SK-N-SH (cell line): ENCODE results near the gene LGALS3. TPM values are rescaled to one million over a fixed set of nuclear protein-coding genes. Genes with fewer than 3 reads are reported as not detected.

Experiments
- CTCF ChIA-PET: fragments of 300-600, 350-600 bp; formaldehyde crosslinking; extraction: SDS; loops from one replicate; lab custom pipeline; 2021; lab: Yijun Ruan, JAX
- POLR2A ChIA-PET: fragments of 350-600 bp; sonication (Branson Sonifier 250); formaldehyde crosslinking; extraction: SDS; loops from one replicate; lab custom pipeline; 2020; ENCODE audit warnings: antibody characterized with exemption, inconsistent platforms; lab: Yijun Ruan, JAX
- DNase-seq: peaks from one replicate; pipeline ENCODE4 v3.0.0; 2012
- H2AFZ ChIP-seq: fragments of 200-600 bp; sonication (generic); 2 replicates; pipeline ENCODE4 v1.8.1; 2016; ENCODE audit warnings: antibody characterized with exemption, mild to moderate bottlenecking, low read depth
- H3F3A ChIP-seq: fragments of 200-600 bp; sonication (generic); replicated peaks from 2 replicates; pipeline ENCODE3; 2016; ENCODE audit warnings: antibody characterized with exemption, mild to moderate bottlenecking; ENCODE audit not compliant: insufficient read depth
- H3K27ac ChIP-seq, 2 experiments: fragments of 200-500 bp in 1 of 2; fragments of 200-600 bp in 1 of 2; sonication (Bioruptor generic) in 1 of 2; sonication (generic), shearing (Covaris generic) in 1 of 2; 2 replicates each; pipeline versions ENCODE4 v1.5.1 to v1.6.1; 2014 to 2016; ENCODE audit warnings: low read depth in 2 of 2, inconsistent platforms in 1 of 2, low read length in 1 of 2, mild to moderate bottlenecking in 1 of 2, mixed read lengths in 1 of 2
- H3K27me3 ChIP-seq: fragments of 200-600 bp; sonication (generic), shearing (Covaris generic); 2 replicates; pipeline ENCODE4 v1.6.1; 2016; ENCODE audit warnings: mixed run types; ENCODE audit not compliant: insufficient read depth
- H3K36me3 ChIP-seq, 2 experiments: fragments of 200-500 bp in 1 of 2; fragments of 200-600 bp in 1 of 2; sonication (Bioruptor generic) in 1 of 2; sonication (generic) in 1 of 2; replicated peaks in 1 of 2; 2 replicates each; pipeline versions ENCODE3 to v1.5.1; 2014 to 2016; ENCODE audit warnings: low read length in 1 of 2, mild to moderate bottlenecking in 1 of 2; ENCODE audit not compliant: insufficient read depth in 2 of 2, control insufficient read depth in 1 of 2
- H3K4me1 ChIP-seq, 2 experiments: fragments of 200-500 bp in 1 of 2; fragments of 200-600 bp in 1 of 2; sonication (Bioruptor generic) in 1 of 2; sonication (generic), shearing (Covaris generic) in 1 of 2; 2 replicates each; pipeline versions ENCODE4 v1.5.1 to v1.6.1; 2014 to 2016; ENCODE audit warnings: low read depth in 1 of 2, low read length in 1 of 2, mixed run types in 1 of 2; ENCODE audit not compliant: insufficient read depth in 2 of 2, control insufficient read depth in 1 of 2
- H3K4me2 ChIP-seq: fragments of 200-600 bp; sonication (generic), shearing (Covaris generic); 2 replicates; pipeline ENCODE4 v1.6.1; 2017; ENCODE audit warnings: mixed run types
- H3K4me3 ChIP-seq, 2 experiments: fragments of 200-500 bp in 1 of 2; fragments of 200-600 bp in 1 of 2; sonication (Bioruptor generic) in 1 of 2; sonication (generic), shearing (Covaris generic) in 1 of 2; 2 replicates each; pipeline versions ENCODE4 v1.5.1 to v1.8.1; 2014 to 2016; ENCODE audit warnings: low read depth in 2 of 2, inconsistent platforms in 1 of 2, low read length in 1 of 2, mild to moderate bottlenecking in 1 of 2, mixed read lengths in 1 of 2, moderate library complexity in 1 of 2
- H3K79me2 ChIP-seq: fragments of 200-600 bp; sonication (generic); 2 replicates; pipeline ENCODE4 v1.8.1; 2017; ENCODE audit warnings: mild to moderate bottlenecking; ENCODE audit not compliant: insufficient read depth
- H3K9ac ChIP-seq: fragments of 200-600 bp; sonication (generic); 2 replicates; pipeline ENCODE4 v1.6.1; 2017; ENCODE audit warnings: mixed run types
- H3K9me2 ChIP-seq: fragments of 200-600 bp; sonication (generic); 2 replicates; pipeline ENCODE4 v1.6.1; 2017; ENCODE audit warnings: mixed run types
- H3K9me3 ChIP-seq: fragments of 200-600 bp; sonication (generic); 2 replicates; pipeline ENCODE4 v1.6.1; 2017; ENCODE audit warnings: mixed run types, mild to moderate bottlenecking, moderate library complexity
- H4K20me1 ChIP-seq: fragments of 200-600 bp; sonication (generic); 2 replicates; pipeline ENCODE4 v1.6.1; 2017; ENCODE audit warnings: mild to moderate bottlenecking, mixed run types; ENCODE audit not compliant: insufficient read depth
- ELF1 ChIP-seq: IDR thresholded peaks from 2 replicates; pipeline ENCODE4 v1.4.0; 2012
- FOXJ3 ChIP-seq: sonication (generic); formaldehyde crosslinking; IDR thresholded peaks from 2 replicates; pipeline ENCODE4 v1.5.1; 2020; ENCODE audit warnings: mild to moderate bottlenecking, missing genetic modification reagents
- JUND ChIP-seq: IDR thresholded peaks from 2 replicates; pipeline ENCODE4 v1.4.0; 2012
- MEF2A ChIP-seq: IDR thresholded peaks from 2 replicates; pipeline ENCODE4 v1.4.0; 2012; ENCODE audit warnings: low read depth, borderline replicate concordance
- MXI1 ChIP-seq: IDR thresholded peaks from 2 replicates; pipeline ENCODE4 v1.6.1; 2012; ENCODE audit warnings: mild to moderate bottlenecking, low read depth, low read length, improper control_type of control experiment
- NRF1 ChIP-seq: IDR thresholded peaks from 2 replicates; pipeline ENCODE4 v1.6.1; 2012; ENCODE audit warnings: low read depth, mild to moderate bottlenecking, low read length
- POLR2AphosphoS5 ChIP-seq: IDR thresholded peaks from 2 replicates; pipeline ENCODE4 v1.6.1; 2012; ENCODE audit warnings: low read depth, low read length
- RFX5 ChIP-seq: IDR thresholded peaks from 2 replicates; pipeline ENCODE4 v1.6.1; 2012; ENCODE audit warnings: mild to moderate bottlenecking, improper control_type of control experiment, low read length
- SIN3A ChIP-seq: IDR thresholded peaks from 2 replicates; pipeline ENCODE4 v1.6.1; 2012; ENCODE audit warnings: low read depth, mild to moderate bottlenecking, low read length, moderate library complexity, borderline replicate concordance
- SMC3 ChIP-seq: IDR thresholded peaks from 2 replicates; pipeline ENCODE4 v1.6.1; 2012; ENCODE audit warnings: low read depth, low read length, improper control_type of control experiment
- TAF1 ChIP-seq: IDR thresholded peaks from 2 replicates; pipeline ENCODE4 v1.6.1; 2012; ENCODE audit warnings: low read depth, mild to moderate bottlenecking, low read length, moderate library complexity, borderline replicate concordance
- TCF12 ChIP-seq: IDR thresholded peaks from 2 replicates; pipeline ENCODE4 v1.4.0; 2012
- TEAD4 ChIP-seq: IDR thresholded peaks from 2 replicates; pipeline ENCODE4 v1.4.0; 2012; ENCODE audit warnings: mild to moderate bottlenecking, borderline replicate concordance; ENCODE audit not compliant: insufficient read depth
- YY1 ChIP-seq: IDR thresholded peaks from 2 replicates; pipeline ENCODE4 v1.4.0; 2012; ENCODE audit warnings: low read depth, mild to moderate bottlenecking
- WGBS: methylation state at CpG from one replicate; pipeline ENCODE4 v1.1.6; 2017; ENCODE audit warnings: low lambda C conversion rate; 5-methylcytosine and 5-hydroxymethylcytosine counted together
- polyA plus RNA-seq, 3 experiments: library from polyadenylated mRNA; depleted of rRNA; stranded (reverse); fragments of >200 nt; gene quantifications; 2 replicates each; pipeline ENCODE4 v1.2.3, GENCODE V29; 2012
- TF ChIP-seq, protein P1 (sequence below): IDR thresholded peaks from 2 replicates; pipeline ENCODE4; 2012
- TF ChIP-seq, protein P2 (sequence below): IDR thresholded peaks from 2 replicates; pipeline ENCODE4 v1.6.1; 2012; ENCODE audit warnings: mild to moderate bottlenecking, low read depth, low read length, moderate library complexity
- TF ChIP-seq, protein P3 (sequence below): IDR thresholded peaks from 2 replicates; pipeline ENCODE4 v1.4.0; 2012; ENCODE audit warnings: low read depth, borderline replicate concordance

LGALS3 gene
- polyA plus RNA-seq, 1 of the 3 experiments (the other 2 are of a cell fraction) = 59.8 TPM

DNA sequence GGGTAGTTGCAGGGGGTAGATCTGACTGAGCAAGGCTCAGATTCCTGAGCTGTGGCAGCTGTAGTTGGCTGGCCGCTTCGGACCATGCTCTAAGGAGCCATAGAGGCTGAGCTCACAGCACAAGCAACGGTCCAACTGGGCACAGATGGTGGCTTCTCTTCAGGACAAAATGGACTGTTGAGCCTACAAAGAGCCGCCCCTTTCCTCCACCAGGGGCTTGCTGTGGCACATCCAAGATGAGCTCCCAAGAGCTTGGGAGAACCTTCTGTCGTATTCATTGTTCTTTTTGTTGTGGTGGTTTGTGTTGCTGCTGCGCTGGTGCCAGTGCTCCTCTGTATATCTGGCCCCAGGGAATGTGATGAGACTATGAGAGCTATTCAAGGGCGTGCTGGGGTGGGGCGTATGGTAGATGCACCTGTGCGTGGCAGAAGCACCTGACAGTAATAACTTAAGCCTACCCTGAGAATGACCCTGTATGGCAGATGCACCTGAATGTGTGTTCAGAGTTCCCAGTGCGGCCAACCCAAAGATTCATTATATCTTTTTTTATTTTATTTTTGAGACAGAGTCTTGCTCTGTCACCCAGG lies 17.8 kb upstream of the LGALS3 start (continued):
- TF ChIP-seq NRF1 (no peak), ELF1 (no peak), SIN3A (no peak), YY1 (no peak), MEF2A (no peak), POLR2AphosphoS5 (no peak), TCF12 (no peak)
- TF ChIP-seq, protein P1, sequence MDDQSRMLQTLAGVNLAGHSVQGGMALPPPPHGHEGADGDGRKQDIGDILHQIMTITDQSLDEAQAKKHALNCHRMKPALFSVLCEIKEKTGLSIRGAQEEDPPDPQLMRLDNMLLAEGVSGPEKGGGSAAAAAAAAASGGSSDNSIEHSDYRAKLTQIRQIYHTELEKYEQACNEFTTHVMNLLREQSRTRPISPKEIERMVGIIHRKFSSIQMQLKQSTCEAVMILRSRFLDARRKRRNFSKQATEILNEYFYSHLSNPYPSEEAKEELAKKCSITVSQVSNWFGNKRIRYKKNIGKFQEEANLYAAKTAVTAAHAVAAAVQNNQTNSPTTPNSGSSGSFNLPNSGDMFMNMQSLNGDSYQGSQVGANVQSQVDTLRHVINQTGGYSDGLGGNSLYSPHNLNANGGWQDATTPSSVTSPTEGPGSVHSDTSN = no peak

DNA sequence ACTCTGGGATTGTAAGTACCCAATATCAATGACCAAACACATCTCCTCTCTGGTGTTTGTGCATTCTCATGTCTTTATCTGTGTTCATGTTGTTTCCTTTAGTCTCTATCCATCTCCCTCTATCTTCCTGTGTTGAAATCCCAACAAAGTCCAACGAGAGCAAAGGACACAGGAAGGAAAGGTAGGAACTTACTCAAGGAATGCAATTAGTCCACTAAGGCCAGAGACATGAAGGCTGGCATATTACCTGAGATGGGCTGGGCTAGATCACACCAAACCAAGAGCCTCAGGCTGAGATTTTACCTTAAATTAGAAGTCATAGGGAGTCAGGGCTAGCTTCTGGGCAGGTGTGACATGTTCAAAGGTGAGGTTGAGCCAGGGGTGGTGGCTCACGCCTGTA lies 14.3 kb upstream of the LGALS3 start:
- H3K4me1 ChIP-seq = peaks cover 0 to 17% of the 10 kb centered on the region in 2 experiments; a peak in 1 of 4 replicates
- no peak overlapping the region for H2AFZ ChIP-seq
- H3K27me3 ChIP-seq = no peaks in the 10 kb centered on the region
- POLR2A ChIA-PET = no interaction called here
- DNase-seq = no peak
- no peaks in the 10 kb centered on the region for H3K9me2 ChIP-seq
- H3K27ac ChIP-seq = no peak overlapping the region
- H3K36me3 ChIP-seq = no peaks in the 10 kb centered on the region
- H4K20me1 ChIP-seq = no peaks in the 10 kb centered on the region
- no peaks in the 10 kb centered on the region for H3K79me2 ChIP-seq
- TF ChIP-seq RFX5 (no peak), TEAD4 (no peak)
- no peak overlapping the region for H3K4me2 ChIP-seq
- H3K9ac ChIP-seq = no peak overlapping the region
- CTCF ChIA-PET = interaction anchor here (0.7 to 1.3 kb wide), 4 partner anchors 23 to 63 kb away, joined by 3 to 5 read pairs (median 4); no protein-coding TSS in a partner anchor
- no peaks in the 10 kb centered on the region for H3F3A ChIP-seq
- H3K4me3 ChIP-seq = no peak overlapping the region
- WGBS = 77% methylated on average over 2 of the region's 2 CpGs
- H3K9me3 ChIP-seq = no peaks in the 10 kb centered on the region

DNA sequence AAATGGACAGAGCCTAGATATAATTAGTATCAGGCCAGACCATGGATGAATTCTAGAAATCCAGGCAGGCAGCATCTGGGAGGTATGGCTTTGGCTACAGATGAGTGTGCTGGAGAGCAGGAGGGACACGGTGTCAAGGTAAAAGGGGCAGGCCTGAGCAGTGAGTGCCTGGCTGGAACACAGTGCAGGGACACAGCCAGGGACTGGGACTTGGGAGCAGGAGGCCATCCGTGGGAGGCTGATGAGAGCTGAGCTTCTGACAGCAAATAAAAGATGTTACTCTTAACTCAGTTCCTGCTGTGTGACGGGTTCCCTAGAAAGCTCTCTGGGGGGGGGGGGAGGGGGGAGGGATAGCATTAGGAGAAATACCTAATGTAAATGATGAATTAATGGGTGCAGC lies 13.6 kb upstream of the LGALS3 start:
- peak overlapping the region in 1 of 2 experiments; percentile 28; a peak in 1 of 4 replicates for H3K27ac ChIP-seq
- WGBS = 75% methylated on average over 3 of the region's 3 CpGs
- H3K4me1 ChIP-seq = peaks cover 0 to 17% of the 10 kb centered on the region in 2 experiments; a peak in 1 of 4 replicates
- H3K9ac ChIP-seq = no peak overlapping the region
- POLR2A ChIA-PET = interaction anchor here (0.6 kb wide), 1 partner anchor 19 kb away, joined by 4 read pairs; no protein-coding TSS in a partner anchor
- DNase-seq = no peak
- no peak overlapping the region for H2AFZ ChIP-seq
- no peaks in the 10 kb centered on the region for H3F3A ChIP-seq
- H3K4me3 ChIP-seq = no peak overlapping the region
- TF ChIP-seq MXI1 (no peak), MEF2A (no peak), TAF1 (no peak), JUND (no peak), FOXJ3 (CRISPR knock-in tag) (no peak), TEAD4 (no peak), ELF1 (no peak), SMC3 (no peak), RFX5 (no peak)
- TF ChIP-seq, protein P1 = no peak
- TF ChIP-seq, protein P2, sequence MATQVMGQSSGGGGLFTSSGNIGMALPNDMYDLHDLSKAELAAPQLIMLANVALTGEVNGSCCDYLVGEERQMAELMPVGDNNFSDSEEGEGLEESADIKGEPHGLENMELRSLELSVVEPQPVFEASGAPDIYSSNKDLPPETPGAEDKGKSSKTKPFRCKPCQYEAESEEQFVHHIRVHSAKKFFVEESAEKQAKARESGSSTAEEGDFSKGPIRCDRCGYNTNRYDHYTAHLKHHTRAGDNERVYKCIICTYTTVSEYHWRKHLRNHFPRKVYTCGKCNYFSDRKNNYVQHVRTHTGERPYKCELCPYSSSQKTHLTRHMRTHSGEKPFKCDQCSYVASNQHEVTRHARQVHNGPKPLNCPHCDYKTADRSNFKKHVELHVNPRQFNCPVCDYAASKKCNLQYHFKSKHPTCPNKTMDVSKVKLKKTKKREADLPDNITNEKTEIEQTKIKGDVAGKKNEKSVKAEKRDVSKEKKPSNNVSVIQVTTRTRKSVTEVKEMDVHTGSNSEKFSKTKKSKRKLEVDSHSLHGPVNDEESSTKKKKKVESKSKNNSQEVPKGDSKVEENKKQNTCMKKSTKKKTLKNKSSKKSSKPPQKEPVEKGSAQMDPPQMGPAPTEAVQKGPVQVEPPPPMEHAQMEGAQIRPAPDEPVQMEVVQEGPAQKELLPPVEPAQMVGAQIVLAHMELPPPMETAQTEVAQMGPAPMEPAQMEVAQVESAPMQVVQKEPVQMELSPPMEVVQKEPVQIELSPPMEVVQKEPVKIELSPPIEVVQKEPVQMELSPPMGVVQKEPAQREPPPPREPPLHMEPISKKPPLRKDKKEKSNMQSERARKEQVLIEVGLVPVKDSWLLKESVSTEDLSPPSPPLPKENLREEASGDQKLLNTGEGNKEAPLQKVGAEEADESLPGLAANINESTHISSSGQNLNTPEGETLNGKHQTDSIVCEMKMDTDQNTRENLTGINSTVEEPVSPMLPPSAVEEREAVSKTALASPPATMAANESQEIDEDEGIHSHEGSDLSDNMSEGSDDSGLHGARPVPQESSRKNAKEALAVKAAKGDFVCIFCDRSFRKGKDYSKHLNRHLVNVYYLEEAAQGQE = no peak
- TF ChIP-seq, protein P3, sequence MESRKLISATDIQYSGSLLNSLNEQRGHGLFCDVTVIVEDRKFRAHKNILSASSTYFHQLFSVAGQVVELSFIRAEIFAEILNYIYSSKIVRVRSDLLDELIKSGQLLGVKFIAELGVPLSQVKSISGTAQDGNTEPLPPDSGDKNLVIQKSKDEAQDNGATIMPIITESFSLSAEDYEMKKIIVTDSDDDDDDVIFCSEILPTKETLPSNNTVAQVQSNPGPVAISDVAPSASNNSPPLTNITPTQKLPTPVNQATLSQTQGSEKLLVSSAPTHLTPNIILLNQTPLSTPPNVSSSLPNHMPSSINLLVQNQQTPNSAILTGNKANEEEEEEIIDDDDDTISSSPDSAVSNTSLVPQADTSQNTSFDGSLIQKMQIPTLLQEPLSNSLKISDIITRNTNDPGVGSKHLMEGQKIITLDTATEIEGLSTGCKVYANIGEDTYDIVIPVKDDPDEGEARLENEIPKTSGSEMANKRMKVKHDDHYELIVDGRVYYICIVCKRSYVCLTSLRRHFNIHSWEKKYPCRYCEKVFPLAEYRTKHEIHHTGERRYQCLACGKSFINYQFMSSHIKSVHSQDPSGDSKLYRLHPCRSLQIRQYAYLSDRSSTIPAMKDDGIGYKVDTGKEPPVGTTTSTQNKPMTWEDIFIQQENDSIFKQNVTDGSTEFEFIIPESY = no peak
- no peaks in the 10 kb centered on the region for H3K9me3 ChIP-seq
- H3K4me2 ChIP-seq = no peak overlapping the region
- H4K20me1 ChIP-seq = no peaks in the 10 kb centered on the region
- no peaks in the 10 kb centered on the region for H3K9me2 ChIP-seq
- CTCF ChIA-PET = interaction anchor here (0.9 to 1.3 kb wide), 3 partner anchors 24 to 64 kb away, joined by 3 to 4 read pairs (median 3); no protein-coding TSS in a partner anchor
- no peaks in the 10 kb centered on the region for H3K27me3 ChIP-seq
- no peaks in the 10 kb centered on the region for H3K36me3 ChIP-seq
- H3K79me2 ChIP-seq = no peaks in the 10 kb centered on the region
